RWPE2 (cell line): ENCODE measurements around the gene SEMA3G.

ENCODE experiments used
- ATAC-seq: fragments of 200-7000 bp; cut with Tn5 transposase; 3 replicates; pipeline ENCODE4 v1.9.1; 2021; ENCODE audit warnings: low read depth
- DNase-seq: peaks from one replicate; pipeline ENCODE4 v3.0.0-alpha.2; 2020; ENCODE audit warnings: low spot score
- H3K27ac ChIP-seq: fragments of 450-650 bp; 2 replicates; pipeline ENCODE4 v1.5.1; 2017; ENCODE audit warnings: mild to moderate bottlenecking; ENCODE audit not compliant: poor library complexity, severe bottlenecking
- H3K27me3 ChIP-seq: fragments of 250-450 bp; sonication (Bioruptor Pico); 2 replicates; pipeline ENCODE4 v1.5.1; 2021; ENCODE audit warnings: mild to moderate bottlenecking, moderate library complexity; ENCODE audit not compliant: insufficient read depth, poor library complexity, severe bottlenecking
- H3K36me3 ChIP-seq: fragments of 250-450 bp; sonication (Bioruptor Pico); 2 replicates; pipeline ENCODE4 v1.5.1; 2020; ENCODE audit warnings: low read depth, mild to moderate bottlenecking, moderate library complexity
- H3K4me1 ChIP-seq: fragments of 250-450 bp; sonication (Bioruptor Pico); 2 replicates; pipeline ENCODE4 v1.5.1; 2021; ENCODE audit warnings: mild to moderate bottlenecking, moderate library complexity; ENCODE audit not compliant: insufficient read depth, poor library complexity, severe bottlenecking
- H3K4me3 ChIP-seq: fragments of 250-450 bp; sonication (Bioruptor Pico); 2 replicates; pipeline ENCODE4 v1.5.1; 2021; ENCODE audit warnings: mild to moderate bottlenecking, moderate library complexity; ENCODE audit not compliant: severe bottlenecking
- H3K9me3 ChIP-seq: fragments of 250-450 bp; sonication (Bioruptor Pico); 2 replicates; pipeline ENCODE4 v1.5.1; 2021; ENCODE audit warnings: mild to moderate bottlenecking, moderate library complexity; ENCODE audit not compliant: severe bottlenecking
- CTCF ChIP-seq: fragments of 450-650 bp; IDR thresholded peaks from one replicate; pipeline ENCODE4 v1.5.1; 2017; ENCODE audit warnings: mild to moderate bottlenecking, moderate library complexity; ENCODE audit not compliant: poor library complexity, severe bottlenecking

The SEMA3G gene

GRCh38 chr3:52406791-52407510 is 38.0 kb downstream of the SEMA3G start:
- Histone ChIP-seq H3K27ac (peak overlapping the region; percentile 94), H3K27me3 (no peaks in the 10 kb centered on the region), H3K36me3 (peaks cover 67% of the 10 kb centered on the region), H3K4me1 (peaks cover 23% of the 10 kb centered on the region), H3K9me3 (no peaks in the 10 kb centered on the region), H3K4me3 (no peak overlapping the region)
- ATAC-seq (no peak), DNase-seq (peak; percentile 47)
- TF ChIP-seq CTCF: no peak

- DNase-seq (peak; percentile 96), ATAC-seq (peak; percentile 66)
- H3K9me3 ChIP-seq: no peaks in the 10 kb centered on the region
- H3K4me1 ChIP-seq: peaks cover 23% of the 10 kb centered on the region
- H3K27ac ChIP-seq: peak overlapping the region; percentile 94
- H3K4me3 ChIP-seq: no peak overlapping the region
- H3K27me3 ChIP-seq: no peaks in the 10 kb centered on the region
- TF ChIP-seq CTCF: no peak
- peaks cover 72% of the 10 kb centered on the region for H3K36me3 ChIP-seq
These were observed 38.7 kb downstream of the SEMA3G start for GRCh38 chr3:52406231-52406661.

GRCh38 chr3:52405601-52406110 is 39.2 kb downstream of the SEMA3G start:
- H3K27ac ChIP-seq: peak overlapping the region; percentile 94
- H3K9me3 ChIP-seq: no peaks in the 10 kb centered on the region
- H3K4me3 ChIP-seq: no peak overlapping the region
- peaks cover 78% of the 10 kb centered on the region for H3K36me3 ChIP-seq
- peak; percentile 38 for DNase-seq
- peaks cover 23% of the 10 kb centered on the region for H3K4me1 ChIP-seq
- H3K27me3 ChIP-seq: no peaks in the 10 kb centered on the region
- no peak for ATAC-seq
- no peak for TF ChIP-seq CTCF

- ATAC-seq: no peak
- TF ChIP-seq CTCF: no peak
These were observed 39.8 kb downstream of the SEMA3G start for GRCh38 chr3:52405066-52405465.

GRCh38 chr3:52404391-52404790 is 40.5 kb downstream of the SEMA3G start:
- Histone ChIP-seq H3K9me3 (no peaks in the 10 kb centered on the region), H3K4me3 (no peak overlapping the region), H3K36me3 (peaks cover 78% of the 10 kb centered on the region), H3K27ac (no peak overlapping the region), H3K4me1 (peaks cover 23% of the 10 kb centered on the region), H3K27me3 (no peaks in the 10 kb centered on the region)
- no peak for ATAC-seq
- no peak for TF ChIP-seq CTCF
- DNase-seq: peak; percentile 23

More at GRCh38 chr3:52405066-52405465, 39.8 kb downstream of the SEMA3G start:
- H3K4me3 ChIP-seq: no peak overlapping the region
- peaks cover 23% of the 10 kb centered on the region for H3K4me1 ChIP-seq
- peak; percentile 39 for DNase-seq
- H3K27ac ChIP-seq: peak overlapping the region; percentile 94
- H3K27me3 ChIP-seq: no peaks in the 10 kb centered on the region
- no peaks in the 10 kb centered on the region for H3K9me3 ChIP-seq
- peaks cover 78% of the 10 kb centered on the region for H3K36me3 ChIP-seq
